ENCODE data around the gene KCNQ4. TPM values are rescaled to one million over a fixed set of nuclear protein-coding genes. Genes with fewer than 3 reads are reported as not detected.

KCNQ4 gene
- not detected for polyA plus RNA-seq

DNA sequence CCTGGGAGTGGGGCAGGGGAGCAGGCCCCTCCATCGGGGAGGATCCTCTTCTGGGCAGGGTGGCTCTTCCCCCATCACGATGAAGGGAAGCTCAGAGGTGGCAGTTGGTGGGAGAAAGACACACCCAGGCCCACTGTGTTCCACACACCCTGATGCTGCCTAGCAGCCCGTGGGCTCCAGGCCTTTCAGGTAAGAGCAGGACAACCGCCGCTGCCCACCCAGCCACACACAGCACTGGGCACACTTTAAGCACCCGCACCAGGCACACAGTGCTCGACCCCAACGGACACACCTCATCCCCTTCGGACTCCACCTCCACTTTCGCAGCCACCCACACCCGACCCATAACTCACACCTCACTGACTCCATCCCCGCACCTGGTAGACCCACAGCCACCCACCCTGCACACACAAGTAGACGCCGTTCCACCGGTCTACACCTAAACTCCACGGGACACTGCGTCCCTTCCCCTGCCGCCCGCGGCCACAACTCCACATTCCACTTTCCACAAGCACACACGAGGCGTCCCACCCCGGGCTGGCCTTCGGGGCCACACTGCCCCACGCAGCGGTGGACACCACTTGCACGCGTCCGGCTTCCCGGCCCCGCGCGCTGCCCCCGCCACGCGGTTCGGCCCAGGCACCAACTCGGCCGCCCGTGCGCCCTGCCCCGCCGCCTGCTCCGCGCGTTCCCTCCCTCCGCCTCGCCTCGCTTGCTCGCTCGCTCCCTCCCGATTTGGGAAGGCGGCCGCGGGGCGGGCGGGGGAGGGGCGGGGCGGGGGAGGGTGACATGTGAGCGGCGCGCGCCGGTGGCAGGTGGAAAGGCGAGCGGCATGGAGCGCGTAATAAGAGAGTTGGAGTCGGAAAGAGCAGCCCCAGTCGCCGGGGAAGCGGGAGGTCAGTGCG is at the start of gene KCNQ4:
Gene KCNQ4, plus strand, starts transcription at position 787 of the 905 bp plus-strand sequence. CDS start 307 bp downstream, outside the sequence.
- peaks cover 24% of the 10 kb centered on the region for H3K27me3 Mint-ChIP-seq
- no peak within 1 kb of the TSS for H3K27ac Mint-ChIP-seq
- no peaks in the 10 kb centered on the region for H3K9me3 Mint-ChIP-seq
- H3K4me1 Mint-ChIP-seq = peaks cover 0 to 11% (median 6%) of the 10 kb centered on the region in 3 donors
- H3K4me3 Mint-ChIP-seq = peak within 1 kb of the TSS; percentile 61 to 90 (median 84)
- no peaks in the 10 kb centered on the region for H3K36me3 Mint-ChIP-seq

DNA sequence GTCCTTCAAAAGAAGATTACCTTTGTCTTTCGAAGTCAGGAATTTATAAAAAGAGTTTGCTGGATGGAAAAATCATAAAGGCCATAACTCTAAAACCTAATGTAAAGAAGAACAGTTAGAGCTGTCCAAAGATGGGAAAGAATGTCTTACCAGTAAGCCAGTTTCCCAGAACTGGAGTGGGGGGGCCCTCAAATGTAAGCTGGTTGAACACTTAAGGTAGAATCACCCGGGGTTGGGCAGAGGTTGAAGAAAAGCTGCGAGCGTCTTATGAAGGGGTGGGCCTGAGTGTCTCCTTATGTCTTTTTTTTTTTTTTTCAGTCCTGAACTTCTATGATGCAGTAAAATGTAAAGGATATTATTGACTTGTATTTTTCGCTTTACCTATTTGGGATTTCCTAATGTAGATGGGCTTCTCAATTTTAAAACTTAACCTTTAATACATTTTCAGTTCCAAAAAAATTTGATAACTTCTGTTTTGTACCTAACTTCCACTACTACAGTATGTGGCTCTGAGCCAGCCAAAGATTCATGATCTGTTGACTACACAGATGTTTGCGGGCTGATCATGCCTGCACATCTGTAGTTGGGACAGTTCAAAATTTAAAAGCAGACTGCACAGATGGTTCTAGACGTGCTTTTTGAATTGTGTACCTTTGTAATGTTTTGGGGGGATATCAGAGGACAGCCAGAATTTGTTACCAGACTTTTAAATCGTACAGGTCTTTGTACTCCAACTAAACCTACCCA is 48.5 kb upstream of the KCNQ4 start:
- H3K9me3 Mint-ChIP-seq = no peaks in the 10 kb centered on the region
- H3K4me3 Mint-ChIP-seq = no peak overlapping the region
- H3K36me3 Mint-ChIP-seq = peaks cover 1% of the 10 kb centered on the region
- no peaks in the 10 kb centered on the region for H3K27me3 Mint-ChIP-seq
- H3K4me1 Mint-ChIP-seq = peaks cover 18 to 47% (median 32%) of the 10 kb centered on the region in 3 donors
- H3K27ac Mint-ChIP-seq = no peak overlapping the region

DNA sequence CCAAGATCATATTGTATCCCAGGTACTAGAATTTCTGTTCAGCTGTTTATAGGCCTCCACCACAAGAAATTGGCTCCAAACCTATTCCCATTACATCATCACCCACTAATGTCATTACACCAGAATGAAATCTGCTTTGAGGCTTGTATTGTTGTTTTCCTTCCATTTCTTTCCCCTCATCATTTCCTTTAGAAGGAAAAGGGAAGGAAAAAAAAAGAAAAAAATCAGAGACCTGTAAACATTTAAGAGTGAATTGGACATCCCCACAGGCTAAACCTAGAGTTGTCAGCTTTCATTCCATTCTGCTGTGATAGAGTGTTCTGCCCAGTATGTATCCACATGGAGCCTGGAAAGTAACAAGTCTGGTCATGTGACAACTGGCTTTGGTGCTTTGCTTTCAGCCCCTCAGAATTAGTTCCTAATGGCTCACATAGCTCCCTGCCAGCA is 47.5 kb upstream of the KCNQ4 start:
- Mint-ChIP-seq H3K27ac (peak overlapping the region in 1 of 3 donors; percentile 31), H3K36me3 (peaks cover 4% of the 10 kb centered on the region), H3K27me3 (no peaks in the 10 kb centered on the region), H3K4me3 (no peak overlapping the region), H3K4me1 (peaks cover 14 to 48% (median 30%) of the 10 kb centered on the region in 3 donors), H3K9me3 (no peaks in the 10 kb centered on the region)

DNA sequence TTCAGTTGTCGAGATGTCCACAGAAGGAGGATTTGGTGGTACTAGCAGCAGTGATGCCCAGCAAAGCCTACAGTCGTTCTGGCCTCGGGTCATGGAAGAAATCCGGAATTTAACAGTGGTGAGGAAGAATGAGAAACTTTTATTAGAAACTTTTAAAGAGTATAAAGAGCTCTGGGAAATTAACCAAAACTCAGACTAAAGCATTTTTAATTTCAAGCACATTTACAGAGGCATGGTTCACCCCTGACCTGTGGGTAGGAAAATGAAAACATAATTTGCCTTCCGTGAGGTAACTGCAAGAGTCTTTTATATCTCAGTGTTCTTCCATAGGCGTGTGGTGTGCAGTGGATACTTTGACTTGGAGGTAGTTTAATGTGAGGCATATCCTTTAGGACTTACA is 44.8 kb upstream of the KCNQ4 start:
- Mint-ChIP-seq H3K4me3 (peak overlapping the region in 1 of 4 donors; percentile 41), H3K27ac (peak overlapping the region in 1 of 3 donors; percentile 86), H3K9me3 (no peaks in the 10 kb centered on the region), H3K36me3 (peaks cover 4% of the 10 kb centered on the region), H3K4me1 (peaks cover 20 to 45% (median 28%) of the 10 kb centered on the region in 3 donors), H3K27me3 (no peaks in the 10 kb centered on the region)

DNA sequence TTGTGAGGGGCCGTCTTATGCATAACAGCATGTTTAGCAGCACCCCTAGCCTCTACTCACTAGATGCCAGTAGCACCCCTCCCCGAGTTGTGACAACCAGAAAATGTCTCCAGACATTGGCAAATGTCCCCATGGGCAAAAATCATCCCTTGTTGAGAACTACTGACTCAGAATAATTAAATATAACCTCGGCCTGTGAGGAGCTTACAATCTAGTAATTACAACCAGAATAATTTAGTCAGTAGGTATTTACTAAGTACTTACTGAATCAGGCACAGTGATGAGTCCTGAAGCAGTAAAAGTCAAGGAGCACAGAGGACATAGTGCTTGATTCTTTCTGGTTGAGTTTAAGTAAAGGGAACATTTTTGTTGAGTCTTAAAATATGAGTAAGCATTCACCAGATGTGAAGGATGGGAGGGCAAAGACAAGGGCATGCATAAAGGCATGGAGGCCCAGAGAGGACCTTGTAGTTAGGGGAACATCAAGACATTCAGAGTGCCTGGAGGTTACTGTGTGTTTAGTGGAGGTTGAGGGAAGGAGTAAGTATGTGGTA is 44.1 kb upstream of the KCNQ4 start:
- H3K27ac Mint-ChIP-seq = peak overlapping the region in 1 of 3 donors; percentile 86
- H3K36me3 Mint-ChIP-seq = peaks cover 4% of the 10 kb centered on the region
- H3K9me3 Mint-ChIP-seq = no peaks in the 10 kb centered on the region
- H3K27me3 Mint-ChIP-seq = no peaks in the 10 kb centered on the region
- no peak overlapping the region for H3K4me3 Mint-ChIP-seq
- H3K4me1 Mint-ChIP-seq = peaks cover 18 to 45% (median 28%) of the 10 kb centered on the region in 3 donors

DNA sequence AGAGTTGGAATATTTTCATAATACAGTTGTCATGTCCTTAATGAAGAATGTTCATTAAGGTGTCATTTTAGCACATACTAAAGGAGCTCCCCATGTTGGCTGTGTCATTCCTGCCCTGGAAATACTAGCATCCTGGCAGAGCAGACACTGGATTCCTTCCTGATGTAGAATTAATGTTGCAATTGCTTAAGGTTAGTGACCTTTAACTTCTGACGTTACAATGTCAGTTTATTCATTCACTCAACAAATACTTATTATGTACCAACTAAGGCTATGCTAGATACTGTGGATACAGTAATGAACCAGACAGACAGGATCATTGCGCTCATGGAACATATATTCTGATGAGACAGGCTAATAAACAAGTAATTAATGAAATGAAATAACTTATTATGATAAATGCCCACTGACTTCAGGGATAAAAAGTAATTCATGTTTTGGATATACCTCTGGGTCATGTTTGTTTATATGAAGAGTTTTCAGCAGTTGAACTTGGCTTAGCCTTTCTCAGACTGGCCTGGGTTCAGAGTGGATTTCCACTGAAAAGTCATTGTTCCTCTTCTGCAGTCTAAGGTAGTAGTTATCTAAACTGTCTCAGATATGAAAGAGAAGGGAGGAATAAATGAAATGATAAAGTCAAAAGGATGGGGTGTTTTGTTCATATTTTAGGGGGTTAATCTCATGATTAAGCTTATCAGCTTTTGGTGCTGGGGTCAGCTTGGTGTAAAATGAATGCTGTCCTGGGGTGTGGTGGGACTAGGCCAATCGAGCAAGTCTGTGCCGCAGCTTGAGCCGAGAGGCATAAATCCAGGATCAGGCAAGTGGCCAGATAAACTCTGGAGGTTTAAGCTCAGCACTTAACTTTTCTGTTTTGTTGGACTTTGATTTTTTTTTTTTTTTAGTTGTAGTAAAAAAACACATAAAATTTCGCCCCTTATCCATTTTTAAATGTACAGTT is 43.3 kb upstream of the KCNQ4 start:
- H3K27ac Mint-ChIP-seq = no peak overlapping the region
- H3K4me3 Mint-ChIP-seq = no peak overlapping the region
- H3K36me3 Mint-ChIP-seq = peaks cover 4% of the 10 kb centered on the region
- H3K9me3 Mint-ChIP-seq = no peaks in the 10 kb centered on the region
- no peaks in the 10 kb centered on the region for H3K27me3 Mint-ChIP-seq
- peaks cover 21 to 38% (median 29%) of the 10 kb centered on the region in 3 donors for H3K4me1 Mint-ChIP-seq

DNA sequence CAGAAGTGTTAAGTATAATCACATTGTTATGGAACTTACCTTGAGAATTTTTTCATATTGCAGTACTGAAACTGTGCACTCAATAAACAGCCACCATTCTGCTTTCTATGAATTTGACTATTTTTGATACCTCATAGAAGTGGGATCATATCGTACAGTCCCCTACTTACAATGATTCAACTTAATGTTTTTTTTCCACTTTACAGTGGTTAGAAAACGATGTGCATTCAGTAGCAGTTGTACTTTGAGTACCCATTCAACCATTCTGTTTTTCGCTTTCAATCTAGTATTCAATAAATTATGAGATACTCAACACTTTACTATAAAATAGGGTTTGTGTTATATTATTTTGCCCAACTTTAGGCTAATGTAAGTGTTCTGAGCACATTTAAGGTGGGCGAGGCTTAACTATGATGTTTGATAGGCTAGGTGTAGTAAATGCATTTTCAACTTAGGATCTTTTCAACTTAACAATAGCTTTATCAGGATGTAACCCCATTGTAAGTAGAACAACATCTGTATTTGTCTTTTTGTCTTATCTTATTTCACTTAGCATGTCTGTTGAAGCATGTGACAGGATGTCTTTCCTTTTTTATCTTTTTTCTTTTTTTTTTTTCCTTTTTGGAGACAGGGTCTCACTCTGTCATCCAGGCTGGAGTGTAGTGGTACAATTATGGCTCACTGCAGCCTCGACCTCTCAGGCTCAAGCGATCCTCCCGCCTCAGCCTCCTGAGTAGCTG is 42.4 kb upstream of the KCNQ4 start:
- H3K4me3 Mint-ChIP-seq = no peak overlapping the region
- no peak overlapping the region for H3K27ac Mint-ChIP-seq
- H3K4me1 Mint-ChIP-seq = peaks cover 19 to 43% (median 31%) of the 10 kb centered on the region in 3 donors
- H3K36me3 Mint-ChIP-seq = peaks cover 4% of the 10 kb centered on the region
- H3K27me3 Mint-ChIP-seq = no peaks in the 10 kb centered on the region
- H3K9me3 Mint-ChIP-seq = no peaks in the 10 kb centered on the region

DNA sequence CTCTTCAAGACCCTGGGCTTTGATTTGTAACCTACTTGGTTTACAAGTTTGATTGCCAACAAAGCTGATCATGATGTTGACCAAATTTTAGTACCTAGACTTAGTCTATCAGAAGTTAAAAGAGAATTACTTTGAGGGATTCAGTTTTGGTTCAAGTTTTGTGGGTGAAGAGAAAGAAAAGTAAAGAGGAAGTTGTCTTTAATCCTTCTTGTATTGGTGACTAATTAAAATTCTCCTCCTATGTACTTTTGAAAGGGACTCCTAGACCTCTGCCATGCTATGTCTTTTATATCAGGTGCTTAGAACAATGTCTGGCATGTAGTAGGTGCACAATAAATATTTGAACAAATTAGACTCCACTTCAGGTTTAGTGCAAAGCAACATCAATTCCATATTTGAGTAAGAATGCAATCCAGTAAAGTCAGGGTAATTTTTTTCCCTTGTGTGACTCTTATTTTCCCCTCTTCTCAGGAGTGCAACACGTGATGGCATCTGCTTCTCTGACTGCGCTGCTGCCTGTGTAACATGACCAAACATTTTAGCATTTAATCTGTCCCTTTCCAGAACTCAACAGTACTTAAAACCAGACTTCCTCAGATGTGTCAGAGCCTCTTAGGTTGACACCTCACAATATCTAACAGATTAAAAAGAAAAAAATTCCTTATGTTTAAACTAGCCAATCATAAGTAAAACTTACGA is 41.1 kb upstream of the KCNQ4 start:
- Mint-ChIP-seq H3K36me3 (peaks cover 6% of the 10 kb centered on the region), H3K9me3 (no peaks in the 10 kb centered on the region), H3K4me3 (peak overlapping the region in 1 of 4 donors; percentile 74), H3K27me3 (no peaks in the 10 kb centered on the region), H3K4me1 (peaks cover 24 to 43% (median 35%) of the 10 kb centered on the region in 3 donors), H3K27ac (peak overlapping the region; percentile 21 to 82 (median 33))

DNA sequence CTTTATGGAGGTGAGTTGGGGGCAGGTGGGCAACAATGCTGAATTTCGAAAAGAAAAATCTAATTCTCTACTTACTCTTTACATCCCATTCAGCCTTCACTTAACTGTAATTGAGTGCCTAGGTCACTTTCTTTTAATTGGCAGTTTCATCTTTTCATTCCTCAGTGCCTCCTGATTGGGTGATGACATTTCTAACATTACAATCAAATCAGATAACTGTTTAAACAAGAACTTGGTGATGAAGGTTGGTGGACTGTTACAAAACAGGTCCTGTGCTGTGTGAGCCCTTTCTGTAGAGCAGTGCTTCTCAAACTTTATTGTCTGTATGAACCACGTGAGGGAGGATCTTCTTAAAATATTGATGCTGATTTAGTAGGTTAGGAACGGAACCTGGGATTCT is 40.1 kb upstream of the KCNQ4 start:
- H3K4me3 Mint-ChIP-seq = no peak overlapping the region
- H3K36me3 Mint-ChIP-seq = peaks cover 6% of the 10 kb centered on the region
- H3K27me3 Mint-ChIP-seq = no peaks in the 10 kb centered on the region
- H3K9me3 Mint-ChIP-seq = no peaks in the 10 kb centered on the region
- peaks cover 23 to 42% (median 35%) of the 10 kb centered on the region in 3 donors for H3K4me1 Mint-ChIP-seq
- H3K27ac Mint-ChIP-seq = peak overlapping the region in 1 of 3 donors; percentile 55

DNA sequence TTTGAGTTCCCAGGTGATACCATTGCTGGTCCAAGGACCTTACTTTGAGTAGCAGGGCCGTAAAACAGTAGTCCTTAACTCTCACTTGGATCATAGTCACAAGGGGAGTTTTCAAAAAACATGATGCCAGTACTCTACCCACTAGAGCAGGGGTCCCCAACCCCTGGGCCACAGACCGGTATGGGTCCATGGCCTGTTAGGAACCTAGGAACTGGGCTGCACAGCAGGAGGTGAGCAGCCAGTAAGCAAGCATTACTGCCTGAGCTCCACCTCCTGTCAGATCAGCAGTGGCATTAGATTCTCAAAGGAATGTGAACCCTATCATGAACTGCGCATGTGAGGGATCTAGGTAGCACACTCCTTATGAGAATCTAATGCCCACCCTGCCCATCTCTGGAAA is 39.7 kb upstream of the KCNQ4 start:
- peaks cover 23 to 38% (median 33%) of the 10 kb centered on the region in 3 donors for H3K4me1 Mint-ChIP-seq
- H3K27ac Mint-ChIP-seq = peak overlapping the region in 1 of 3 donors; percentile 55
- no peak overlapping the region for H3K4me3 Mint-ChIP-seq
- peaks cover 6% of the 10 kb centered on the region for H3K36me3 Mint-ChIP-seq
- no peaks in the 10 kb centered on the region for H3K9me3 Mint-ChIP-seq
- H3K27me3 Mint-ChIP-seq = no peaks in the 10 kb centered on the region

DNA sequence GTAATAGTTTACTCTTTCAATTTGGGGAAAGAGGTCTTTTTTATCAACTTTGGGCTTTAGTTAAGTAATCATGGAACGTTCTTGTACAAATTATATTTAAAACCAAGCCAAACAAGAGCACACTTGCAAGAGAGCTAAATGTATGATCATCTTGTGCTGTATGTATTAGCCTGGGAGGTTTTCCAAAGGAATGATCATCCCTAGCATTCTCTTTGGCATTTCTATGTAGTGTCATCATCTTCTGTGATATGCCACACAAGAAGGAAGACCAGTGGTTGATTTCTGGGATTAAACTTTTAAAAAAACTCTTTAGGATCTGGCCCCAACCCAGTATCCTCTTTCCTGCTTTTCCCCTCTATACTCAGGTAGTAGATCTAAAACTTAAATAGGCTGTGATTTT is 38.4 kb upstream of the KCNQ4 start:
- H3K27me3 Mint-ChIP-seq = no peaks in the 10 kb centered on the region
- H3K9me3 Mint-ChIP-seq = no peaks in the 10 kb centered on the region
- H3K4me3 Mint-ChIP-seq = no peak overlapping the region
- no peak overlapping the region for H3K27ac Mint-ChIP-seq
- peaks cover 20 to 33% (median 32%) of the 10 kb centered on the region in 3 donors for H3K4me1 Mint-ChIP-seq
- peaks cover 6% of the 10 kb centered on the region for H3K36me3 Mint-ChIP-seq

DNA sequence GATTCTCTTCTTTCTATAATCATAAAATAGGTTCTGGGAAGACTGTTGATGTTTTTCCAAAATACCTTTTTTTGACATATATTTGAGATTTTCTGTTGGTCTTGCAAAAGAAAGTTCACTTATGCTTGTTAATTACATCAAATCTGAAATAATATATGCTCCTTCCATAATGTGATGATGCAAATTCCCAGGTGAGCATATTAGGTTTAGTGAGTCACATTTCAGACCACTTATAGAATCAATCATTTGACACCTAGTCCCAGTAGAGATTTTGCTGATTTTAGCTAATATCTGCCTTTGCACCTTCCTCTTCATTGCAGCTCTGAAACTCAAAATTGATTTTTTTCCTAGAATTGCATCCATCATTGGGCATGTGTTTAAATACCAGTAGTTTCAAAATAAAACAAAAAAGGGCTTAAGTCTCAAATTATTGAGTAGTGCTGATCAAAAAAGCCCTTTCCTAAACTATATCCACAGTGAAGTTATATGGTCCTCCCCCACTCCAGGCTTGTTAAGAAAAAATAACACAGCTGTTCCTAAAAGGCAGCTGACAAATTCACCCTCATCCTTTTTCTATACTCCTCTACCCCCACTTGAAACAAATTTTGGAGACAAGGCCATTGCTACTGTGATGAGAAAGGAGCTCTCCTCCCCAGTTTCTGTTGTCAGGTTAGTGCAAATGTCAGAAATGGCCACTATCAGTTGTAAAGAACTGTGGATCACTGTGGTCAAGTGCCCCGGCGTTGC is 37.1 kb upstream of the KCNQ4 start:
- H3K36me3 Mint-ChIP-seq = peaks cover 2% of the 10 kb centered on the region
- H3K4me3 Mint-ChIP-seq = peak overlapping the region in 1 of 4 donors; percentile 6
- no peaks in the 10 kb centered on the region for H3K9me3 Mint-ChIP-seq
- peaks cover 18 to 29% (median 29%) of the 10 kb centered on the region in 3 donors for H3K4me1 Mint-ChIP-seq
- no peaks in the 10 kb centered on the region for H3K27me3 Mint-ChIP-seq
- peak overlapping the region in 1 of 3 donors; percentile 4 for H3K27ac Mint-ChIP-seq

Measured in IgD-negative memory B cell (primary cell).